ENCODE results near the gene PRPF6. TPM values are rescaled to one million over a fixed set of nuclear protein-coding genes. Genes with fewer than 3 reads are reported as not detected.

The PRPF6 gene
- total and polyA plus RNA-seq, 2 donors (not counting 3 experiments of a cell fraction or from before 2014, with no cell fraction given) = 35.3 to 67.4 TPM

GRCh38 chr20:64055893-64056638 is 75.1 kb downstream of the PRPF6 start:
- Histone ChIP-seq H3K4me3 (replicated peaks in 1 of 3; ENCODE audit: insufficient read depth in 1 of 3, low read depth in 1 of 3, low read length in 3 of 3) (no peak overlapping the region), H3K36me3 (ENCODE audit: control insufficient read depth in 2 of 2, extremely low read depth in 1 of 2, insufficient read depth in 2 of 2, low read length in 2 of 2) (no peaks in the 10 kb centered on the region), H3K27ac (ENCODE audit: insufficient read depth, low read depth, low read length) (peak overlapping the region; percentile 83), H4K20me1 (replicated peaks; ENCODE audit: control insufficient read depth, extremely low read depth, insufficient read depth, low read length) (no peaks in the 10 kb centered on the region), H3K27me3 (ENCODE audit: control insufficient read depth in 2 of 2, insufficient read depth in 2 of 2, low read length in 2 of 2) (no peaks in the 10 kb centered on the region), H3K9me3 (replicated peaks; ENCODE audit: control insufficient read depth, insufficient read depth, low read length) (no peaks in the 10 kb centered on the region), H3K79me2 (ENCODE audit: control insufficient read depth, insufficient read depth, low read length) (no peaks in the 10 kb centered on the region), H3K4me1 (ENCODE audit: control insufficient read depth, extremely low read depth, insufficient read depth, low read length) (peaks cover 65% of the 10 kb centered on the region), H3K4me2 (ENCODE audit: insufficient read depth, low read length) (no peak overlapping the region), H3K9me1 (replicated peaks; ENCODE audit: control insufficient read depth, extremely low read depth, insufficient read depth, low read length) (no peaks in the 10 kb centered on the region), H3K9ac (replicated peaks; ENCODE audit: extremely low read depth, insufficient read depth, low read length) (peak overlapping the region; percentile 12), H2AFZ (ENCODE audit: low read depth, low read length) (no peak overlapping the region)
- ChIA-PET POLR2A (interaction anchor here (0.7 kb wide), 1 partner anchor 17 kb away, joined by 6 read pairs; no protein-coding TSS in a partner anchor), CTCF (interaction anchor here (1.4 to 15.2 kb wide), 5 partner anchors 11 to 82 kb away, joined by 3 to 412 read pairs (median 18); partner anchors contain the start of genes C20orf204, PRPF6 and SAMD10)
- no TSS peak for BruUV-seq (replicated peaks)
- dilution Hi-C loops (cut with MboI; ENCODE audit: extremely low pct_ligation_motif_present, low sequenced_read_pairs) = no loop called here
- DNase-seq (ENCODE audit: low read depth, low spot score) (peak; percentile 84), FAIRE-seq (peak; percentile 87)
- TF ChIP-seq POLR2AphosphoS5 (IDR thresholded peaks at IDR 0.05; ENCODE audit: insufficient read depth, low read depth, low read length) (no peak), GATA2 (IDR thresholded peaks at IDR 0.05; ENCODE audit: insufficient read depth, insufficient read length, low read depth, low read length) (no peak)
- TF ChIP-seq, protein P1, sequence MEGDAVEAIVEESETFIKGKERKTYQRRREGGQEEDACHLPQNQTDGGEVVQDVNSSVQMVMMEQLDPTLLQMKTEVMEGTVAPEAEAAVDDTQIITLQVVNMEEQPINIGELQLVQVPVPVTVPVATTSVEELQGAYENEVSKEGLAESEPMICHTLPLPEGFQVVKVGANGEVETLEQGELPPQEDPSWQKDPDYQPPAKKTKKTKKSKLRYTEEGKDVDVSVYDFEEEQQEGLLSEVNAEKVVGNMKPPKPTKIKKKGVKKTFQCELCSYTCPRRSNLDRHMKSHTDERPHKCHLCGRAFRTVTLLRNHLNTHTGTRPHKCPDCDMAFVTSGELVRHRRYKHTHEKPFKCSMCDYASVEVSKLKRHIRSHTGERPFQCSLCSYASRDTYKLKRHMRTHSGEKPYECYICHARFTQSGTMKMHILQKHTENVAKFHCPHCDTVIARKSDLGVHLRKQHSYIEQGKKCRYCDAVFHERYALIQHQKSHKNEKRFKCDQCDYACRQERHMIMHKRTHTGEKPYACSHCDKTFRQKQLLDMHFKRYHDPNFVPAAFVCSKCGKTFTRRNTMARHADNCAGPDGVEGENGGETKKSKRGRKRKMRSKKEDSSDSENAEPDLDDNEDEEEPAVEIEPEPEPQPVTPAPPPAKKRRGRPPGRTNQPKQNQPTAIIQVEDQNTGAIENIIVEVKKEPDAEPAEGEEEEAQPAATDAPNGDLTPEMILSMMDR (IDR thresholded peaks at IDR 0.05; ENCODE audit: extremely low read depth in 1 of 2, insufficient read depth in 1 of 2, low read depth in 1 of 2, low read length in 2 of 2) = peak in 1 of 2 donors; percentile 38
- intact Hi-C loops (cut with micrococcal nuclease) = loop anchor here (2.0 to 10.0 kb wide), 4 partner anchors 83 to 517 kb away; partner anchors contain the start of genes DNAJC5 and UCKL1

DNA sequence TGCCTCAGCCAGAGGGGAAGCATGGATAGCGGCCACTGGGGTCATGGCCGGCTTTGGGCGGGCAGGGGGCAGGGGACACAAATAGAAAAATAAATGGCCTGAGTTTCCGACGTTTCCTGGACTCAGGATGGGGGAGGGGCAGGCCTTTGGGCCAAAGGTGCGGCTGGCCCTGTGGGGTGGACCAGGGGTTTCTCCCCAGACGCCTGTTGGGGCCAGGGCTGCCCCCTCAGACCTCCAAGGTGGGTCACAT is 75.6 kb downstream of the PRPF6 start:
- H3K36me3 ChIP-seq (ENCODE audit: control insufficient read depth in 2 of 2, extremely low read depth in 1 of 2, insufficient read depth in 2 of 2, low read length in 2 of 2) = no peaks in the 10 kb centered on the region
- dilution Hi-C loops (cut with MboI; ENCODE audit: extremely low pct_ligation_motif_present, low sequenced_read_pairs) (no loop called here), intact Hi-C loops (cut with micrococcal nuclease) (loop anchor here (2.0 to 10.0 kb wide), 3 partner anchors 100 to 518 kb away; partner anchors contain the start of genes DNAJC5 and UCKL1)
- CTCF ChIA-PET = interaction anchor here (1.4 to 15.2 kb wide), 4 partner anchors 12 to 83 kb away, joined by 3 to 412 read pairs (median 20); partner anchors contain the start of genes C20orf204, PRPF6 and SAMD10
- H3K27me3 ChIP-seq (ENCODE audit: control insufficient read depth in 2 of 2, insufficient read depth in 2 of 2, low read length in 2 of 2) = no peaks in the 10 kb centered on the region
- no peak overlapping the region for H3K4me2 ChIP-seq (ENCODE audit: insufficient read depth, low read length)
- no peaks in the 10 kb centered on the region for H3K9me1 ChIP-seq (replicated peaks; ENCODE audit: control insufficient read depth, extremely low read depth, insufficient read depth, low read length)
- no peak for FAIRE-seq
- peak; percentile 32 for DNase-seq (ENCODE audit: low read depth, low spot score)
- no peak overlapping the region for H3K9ac ChIP-seq (replicated peaks; ENCODE audit: extremely low read depth, insufficient read depth, low read length)
- no peak overlapping the region for H3K4me3 ChIP-seq (replicated peaks in 1 of 3; ENCODE audit: insufficient read depth in 1 of 3, low read depth in 1 of 3, low read length in 3 of 3)
- POLR2A ChIA-PET = interaction anchor here (0.7 kb wide), 1 partner anchor 18 kb away, joined by 6 read pairs; no protein-coding TSS in a partner anchor
- peaks cover 60% of the 10 kb centered on the region for H3K4me1 ChIP-seq (ENCODE audit: control insufficient read depth, extremely low read depth, insufficient read depth, low read length)
- H2AFZ ChIP-seq (ENCODE audit: low read depth, low read length) = no peak overlapping the region
- no peaks in the 10 kb centered on the region for H3K79me2 ChIP-seq (ENCODE audit: control insufficient read depth, insufficient read depth, low read length)
- no peaks in the 10 kb centered on the region for H3K9me3 ChIP-seq (replicated peaks; ENCODE audit: control insufficient read depth, insufficient read depth, low read length)
- H4K20me1 ChIP-seq (replicated peaks; ENCODE audit: control insufficient read depth, extremely low read depth, insufficient read depth, low read length) = no peaks in the 10 kb centered on the region
- no peak for TF ChIP-seq POLR2A (IDR thresholded peaks at IDR 0.05; ENCODE audit: low read depth, low read length)
- no peak for TF ChIP-seq FOS (IDR thresholded peaks at IDR 0.05; ENCODE audit: borderline replicate concordance, insufficient read depth, low read length)
- TF ChIP-seq JUN (IDR thresholded peaks at IDR 0.05; ENCODE audit: borderline replicate concordance, insufficient read depth, insufficient read length, low read depth) = no peak
- no peak for TF ChIP-seq EZH2 (IDR thresholded peaks at IDR 0.05; ENCODE audit: borderline replicate concordance, low read depth, low read length, severe bottlenecking)
- no peak for TF ChIP-seq GATA2 (IDR thresholded peaks at IDR 0.05; ENCODE audit: insufficient read depth, insufficient read length, low read depth, low read length)
- TF ChIP-seq, protein P1 (IDR thresholded peaks at IDR 0.05; ENCODE audit: extremely low read depth in 1 of 2, insufficient read depth in 1 of 2, low read depth in 1 of 2, low read length in 2 of 2) = no peak
- TF ChIP-seq MYC (IDR thresholded peaks at IDR 0.05; ENCODE audit: low read depth, low read length) = no peak
- no peak for TF ChIP-seq POLR2AphosphoS5 (IDR thresholded peaks at IDR 0.05; ENCODE audit: insufficient read depth, low read depth, low read length)
- TF ChIP-seq MAX (IDR thresholded peaks at IDR 0.05; ENCODE audit: insufficient read depth, insufficient read length) = no peak
- peak overlapping the region; percentile 40 for H3K27ac ChIP-seq (ENCODE audit: insufficient read depth, low read depth, low read length)
- BruUV-seq (replicated peaks) = no TSS peak
